ENCODE results near the gene ACAP1. TPM values are rescaled to one million over a fixed set of nuclear protein-coding genes. Genes with fewer than 3 reads are reported as not detected.

Gene ACAP1
- total RNA-seq, 1 donor from 2014 or later: 16.0 TPM

DNA sequence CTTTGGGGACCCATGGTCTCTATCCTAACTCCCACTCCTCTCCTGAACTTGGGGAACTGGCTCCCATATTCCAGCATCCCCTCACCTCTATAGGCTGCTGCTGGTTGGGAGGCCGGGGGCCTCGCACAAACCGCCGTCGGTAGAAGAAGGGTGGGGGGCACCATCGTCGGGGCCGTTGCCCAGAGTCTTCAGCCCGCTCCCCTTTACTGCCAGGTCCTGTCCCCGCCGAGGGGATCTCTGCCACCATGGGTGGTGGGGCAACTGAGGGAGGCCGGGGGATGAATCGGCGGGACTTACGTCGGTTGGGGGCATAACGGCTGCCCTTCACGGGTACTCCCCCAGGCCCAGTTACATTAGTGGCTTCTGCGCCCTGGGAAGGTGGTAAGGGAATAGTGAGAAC lies 46.2 kb upstream of the ACAP1 start:
- no peaks in the 10 kb centered on the region for H3K36me3 ChIP-seq (ENCODE audit: insufficient read depth, low read length)
- H3K9me3 ChIP-seq (ENCODE audit: insufficient read depth, low read depth, low read length): no peaks in the 10 kb centered on the region
- no peak overlapping the region for H3K9ac ChIP-seq (ENCODE audit: low read length)
- Mint-ChIP-seq H3K36me3 (ENCODE audit: low read depth, unreplicated experiment) (peaks cover 2% of the 10 kb centered on the region), H3K4me3 (ENCODE audit: unreplicated experiment) (no peak overlapping the region), H3K4me1 (ENCODE audit: low read depth, unreplicated experiment) (peaks cover 2% of the 10 kb centered on the region), H3K27ac (ENCODE audit: unreplicated experiment) (no peak overlapping the region), H3K9me3 (ENCODE audit: unreplicated experiment) (no peaks in the 10 kb centered on the region), H3K27me3 (ENCODE audit: low read depth, unreplicated experiment) (peaks cover 72% of the 10 kb centered on the region)
- TF ChIP-seq, protein P1, sequence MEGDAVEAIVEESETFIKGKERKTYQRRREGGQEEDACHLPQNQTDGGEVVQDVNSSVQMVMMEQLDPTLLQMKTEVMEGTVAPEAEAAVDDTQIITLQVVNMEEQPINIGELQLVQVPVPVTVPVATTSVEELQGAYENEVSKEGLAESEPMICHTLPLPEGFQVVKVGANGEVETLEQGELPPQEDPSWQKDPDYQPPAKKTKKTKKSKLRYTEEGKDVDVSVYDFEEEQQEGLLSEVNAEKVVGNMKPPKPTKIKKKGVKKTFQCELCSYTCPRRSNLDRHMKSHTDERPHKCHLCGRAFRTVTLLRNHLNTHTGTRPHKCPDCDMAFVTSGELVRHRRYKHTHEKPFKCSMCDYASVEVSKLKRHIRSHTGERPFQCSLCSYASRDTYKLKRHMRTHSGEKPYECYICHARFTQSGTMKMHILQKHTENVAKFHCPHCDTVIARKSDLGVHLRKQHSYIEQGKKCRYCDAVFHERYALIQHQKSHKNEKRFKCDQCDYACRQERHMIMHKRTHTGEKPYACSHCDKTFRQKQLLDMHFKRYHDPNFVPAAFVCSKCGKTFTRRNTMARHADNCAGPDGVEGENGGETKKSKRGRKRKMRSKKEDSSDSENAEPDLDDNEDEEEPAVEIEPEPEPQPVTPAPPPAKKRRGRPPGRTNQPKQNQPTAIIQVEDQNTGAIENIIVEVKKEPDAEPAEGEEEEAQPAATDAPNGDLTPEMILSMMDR (IDR thresholded peaks at IDR 0.05; ENCODE audit: insufficient read depth, low read depth, low read length): no peak
- peaks cover 55% of the 10 kb centered on the region for H3K27me3 ChIP-seq (ENCODE audit: insufficient read depth, low read length)
- H3K4me1 ChIP-seq (ENCODE audit: insufficient read depth, low read length): peaks cover 3% of the 10 kb centered on the region
- no peaks in the 10 kb centered on the region for H3K79me2 ChIP-seq (ENCODE audit: insufficient read depth, low read length)
- no peaks in the 10 kb centered on the region for H4K20me1 ChIP-seq (ENCODE audit: insufficient read depth, low read length)
- no peak for DNase-seq (ENCODE audit: low read depth)
- H3K4me3 ChIP-seq (ENCODE audit: insufficient read depth, low read depth, low read length): no peak overlapping the region
- no peak overlapping the region for H3K4me2 ChIP-seq (ENCODE audit: low read length)
- no peak overlapping the region for H2AFZ ChIP-seq (ENCODE audit: low read depth, low read length)
- H3K27ac ChIP-seq (ENCODE audit: low read depth, low read length): no peak overlapping the region
- FAIRE-seq: no peak

GRCh38 chr17:7290685-7291084 lies 45.6 kb upstream of the ACAP1 start:
- peaks cover 70% of the 10 kb centered on the region for H3K27me3 Mint-ChIP-seq (ENCODE audit: low read depth, unreplicated experiment)
- Histone ChIP-seq H3K27ac (ENCODE audit: low read depth, low read length) (no peak overlapping the region), H3K9ac (ENCODE audit: low read length) (no peak overlapping the region), H3K9me3 (ENCODE audit: insufficient read depth, low read depth, low read length) (no peaks in the 10 kb centered on the region), H3K27me3 (ENCODE audit: insufficient read depth, low read length) (peaks cover 53% of the 10 kb centered on the region), H3K4me3 (ENCODE audit: insufficient read depth, low read depth, low read length) (no peak overlapping the region), H3K36me3 (ENCODE audit: insufficient read depth, low read length) (no peaks in the 10 kb centered on the region), H3K79me2 (ENCODE audit: insufficient read depth, low read length) (no peaks in the 10 kb centered on the region), H3K4me1 (ENCODE audit: insufficient read depth, low read length) (peaks cover 3% of the 10 kb centered on the region), H3K4me2 (ENCODE audit: low read length) (no peak overlapping the region), H2AFZ (ENCODE audit: low read depth, low read length) (no peak overlapping the region), H4K20me1 (ENCODE audit: insufficient read depth, low read length) (no peaks in the 10 kb centered on the region)
- H3K9me3 Mint-ChIP-seq (ENCODE audit: unreplicated experiment): no peaks in the 10 kb centered on the region
- DNase-seq (ENCODE audit: low read depth) (no peak), FAIRE-seq (no peak)
- peaks cover 2% of the 10 kb centered on the region for H3K36me3 Mint-ChIP-seq (ENCODE audit: low read depth, unreplicated experiment)
- no peak overlapping the region for H3K4me3 Mint-ChIP-seq (ENCODE audit: unreplicated experiment)
- peaks cover 2% of the 10 kb centered on the region for H3K4me1 Mint-ChIP-seq (ENCODE audit: low read depth, unreplicated experiment)
- H3K27ac Mint-ChIP-seq (ENCODE audit: unreplicated experiment): no peak overlapping the region
- TF ChIP-seq, protein P1 (IDR thresholded peaks at IDR 0.05; ENCODE audit: insufficient read depth, low read depth, low read length): no peak
- TF ChIP-seq EZH2 (IDR thresholded peaks at IDR 0.05; ENCODE audit: insufficient read depth, low read length): no peak

- H2AFZ ChIP-seq (ENCODE audit: low read depth, low read length): no peak overlapping the region
- H3K4me3 Mint-ChIP-seq (ENCODE audit: unreplicated experiment): no peak overlapping the region
- H3K27ac Mint-ChIP-seq (ENCODE audit: unreplicated experiment): no peak overlapping the region
- H3K4me1 Mint-ChIP-seq (ENCODE audit: low read depth, unreplicated experiment): peaks cover 2% of the 10 kb centered on the region
- no peaks in the 10 kb centered on the region for H3K9me3 ChIP-seq (ENCODE audit: insufficient read depth, low read depth, low read length)
- no peak overlapping the region for H3K27ac ChIP-seq (ENCODE audit: low read depth, low read length)
- no peaks in the 10 kb centered on the region for H3K79me2 ChIP-seq (ENCODE audit: insufficient read depth, low read length)
- no peaks in the 10 kb centered on the region for H3K9me3 Mint-ChIP-seq (ENCODE audit: unreplicated experiment)
- no peaks in the 10 kb centered on the region for H3K36me3 ChIP-seq (ENCODE audit: insufficient read depth, low read length)
- peaks cover 47% of the 10 kb centered on the region for H3K27me3 ChIP-seq (ENCODE audit: insufficient read depth, low read length)
- no peak overlapping the region for H3K9ac ChIP-seq (ENCODE audit: low read length)
- TF ChIP-seq, protein P1 (IDR thresholded peaks at IDR 0.05; ENCODE audit: insufficient read depth, low read depth, low read length): no peak
- no peak for TF ChIP-seq EZH2 (IDR thresholded peaks at IDR 0.05; ENCODE audit: insufficient read depth, low read length)
- H3K4me1 ChIP-seq (ENCODE audit: insufficient read depth, low read length): peaks cover 8% of the 10 kb centered on the region
- FAIRE-seq (no peak), DNase-seq (ENCODE audit: low read depth) (no peak)
- no peak overlapping the region for H3K4me2 ChIP-seq (ENCODE audit: low read length)
- H4K20me1 ChIP-seq (ENCODE audit: insufficient read depth, low read length): no peaks in the 10 kb centered on the region
- peaks cover 2% of the 10 kb centered on the region for H3K36me3 Mint-ChIP-seq (ENCODE audit: low read depth, unreplicated experiment)
- no peak overlapping the region for H3K4me3 ChIP-seq (ENCODE audit: insufficient read depth, low read depth, low read length)
- H3K27me3 Mint-ChIP-seq (ENCODE audit: low read depth, unreplicated experiment): peaks cover 63% of the 10 kb centered on the region
Measured at GRCh38 chr17:7292194-7292593, 44.1 kb upstream of the ACAP1 start.
